K562 (cell line): ENCODE results near the gene GGT1. TPM values are rescaled to one million over a fixed set of nuclear protein-coding genes. Genes with fewer than 3 reads are reported as not detected.

Source experiments
- ATAC-seq: fragments of 200-7000 bp; cut with Tn5 transposase; 3 replicates; pipeline ENCODE4 v1.9.1; 2020; ENCODE audit warnings: moderate library complexity
- BruUV-seq: library from RNA; stranded (reverse); fragments of 400-500 nt; replicated peaks from 2 replicates; lab custom pipeline; 2021; lab: Mats Ljungman, UMichigan
- CTCF ChIA-PET: fragments of 300-600 bp; formaldehyde crosslinking; extraction: SDS; loops from one replicate; lab custom pipeline; 2021; ENCODE audit warnings: low intra/inter-chr PET ratio; lab: Yijun Ruan, JAX
- POLR2A ChIA-PET: fragments of 300-600, 350-650 bp; sonication (Branson Sonifier 250); formaldehyde crosslinking; extraction: SDS; loops from one replicate; lab custom pipeline; 2021; ENCODE audit warnings: antibody characterized with exemption, inconsistent platforms; lab: Yijun Ruan, JAX
- DNase-seq, 4 experiments: peaks; one replicate each; pipeline versions ENCODE4 v3.0.0 to v3.0.0-alpha.2; 2011 to 2018; ENCODE audit warnings: low spot score in 3 of 4, mixed read lengths in 3 of 4; ENCODE audit errors: extremely low read depth in 1 of 4
- FAIRE-seq: peaks from 2 replicates; lab custom pipeline; 2011; peaks lifted over from hg19 to GRCh38; lab: Jason Lieb, UNC
- H2AFZ ChIP-seq: 2 replicates; pipeline ENCODE4 v1.6.0; 2011; ENCODE audit warnings: low read depth, low read length, control low read depth, inconsistent platforms
- H3K27ac ChIP-seq: fragments of 200-600 bp; 3 replicates; pipeline ENCODE4 v1.8.0; 2011; ENCODE audit warnings: low read depth, mild to moderate bottlenecking, control low read depth, inconsistent platforms, low read length, moderate library complexity, mixed read lengths; ENCODE audit errors: extremely low read depth
- H3K27me3 ChIP-seq, 2 experiments: fragments of 300-600 bp in 1 of 2; 2 replicates in 1 of 2; 3 replicates in 1 of 2; pipeline versions ENCODE4 v1.6.0 to v1.8.0; 2011; ENCODE audit warnings: inconsistent platforms in 2 of 2, low read length in 2 of 2, mild to moderate bottlenecking in 1 of 2, mixed read lengths in 1 of 2, moderate library complexity in 1 of 2; ENCODE audit not compliant: control insufficient read depth in 2 of 2, insufficient read depth in 2 of 2
- H3K36me3 ChIP-seq: fragments of 300-600 bp; 3 replicates; pipeline ENCODE4 v1.8.0; 2011; ENCODE audit warnings: mild to moderate bottlenecking, low read length, inconsistent platforms; ENCODE audit not compliant: control insufficient read depth, insufficient read depth
- H3K4me1 ChIP-seq, 2 experiments: fragments of 200-600 bp in 1 of 2; replicated peaks in 1 of 2; 2 replicates in 1 of 2; 3 replicates in 1 of 2; pipeline versions ENCODE4 v1.5.1 to v1.8.0; 2011; ENCODE audit warnings: inconsistent platforms in 2 of 2, low read length in 2 of 2, mild to moderate bottlenecking in 1 of 2, mixed read lengths in 1 of 2, moderate library complexity in 1 of 2; ENCODE audit not compliant: control insufficient read depth in 2 of 2, insufficient read depth in 2 of 2
- H3K4me2 ChIP-seq: 2 replicates; pipeline ENCODE4 v1.6.1; 2011; ENCODE audit warnings: low read length, control low read depth, inconsistent platforms, mixed read lengths; ENCODE audit not compliant: insufficient read depth
- H3K4me3 ChIP-seq: fragments of 200-600 bp; sonication (generic), shearing (Covaris generic); 2 replicates; pipeline ENCODE4 v1.5.1; 2016; ENCODE audit warnings: control low read depth, inconsistent platforms
- H3K79me2 ChIP-seq: fragments of 200-600 bp; 3 replicates; pipeline ENCODE4 v1.8.0; 2011; ENCODE audit warnings: low read length, inconsistent platforms; ENCODE audit not compliant: control insufficient read depth, insufficient read depth
- H3K9ac ChIP-seq, 2 experiments: 2 replicates each; pipeline versions ENCODE4 v1.6.0 to v1.6.1; 2011; ENCODE audit warnings: low read depth in 2 of 2, low read length in 2 of 2, control low read depth in 1 of 2, inconsistent platforms in 1 of 2, mild to moderate bottlenecking in 1 of 2, mixed read lengths in 1 of 2; ENCODE audit not compliant: insufficient read depth in 1 of 2
- H3K9me1 ChIP-seq: one replicate; pipeline ENCODE4 v1.6.0; 2011; ENCODE audit warnings: inconsistent platforms, mild to moderate bottlenecking, low read length, moderate library complexity; ENCODE audit not compliant: control insufficient read depth, insufficient read depth
- H3K9me3 ChIP-seq: replicated peaks from 2 replicates; pipeline ENCODE4 v1.5.1; 2011; ENCODE audit warnings: low read depth, low read length, inconsistent platforms; ENCODE audit not compliant: control insufficient read depth, insufficient read depth
- H4K20me1 ChIP-seq: replicated peaks from 2 replicates; pipeline ENCODE4 v1.6.1; 2011; ENCODE audit warnings: low read length, inconsistent platforms, mixed read lengths; ENCODE audit not compliant: control insufficient read depth, insufficient read depth
- FOXK2 ChIP-seq, 2 experiments: fragments of 450-650 bp; IDR thresholded peaks in 1 of 2; conservative IDR thresholded peaks in 1 of 2; 2 replicates each; pipeline ENCODE4 v1.6.1; 2016; ENCODE audit warnings: low read depth in 2 of 2, mild to moderate bottlenecking in 1 of 2
- HDAC2 ChIP-seq: fragments of 450-650 bp; IDR thresholded peaks from 2 replicates; pipeline ENCODE4 v1.6.1; 2016; ENCODE audit warnings: mild to moderate bottlenecking
- MXD1 ChIP-seq: fragments of 250-450 bp; sonication (Bioruptor Pico); IDR thresholded peaks from 2 replicates; pipeline ENCODE4 v1.8.0; 2021; ENCODE audit warnings: borderline replicate concordance, mild to moderate bottlenecking, moderate library complexity; ENCODE audit not compliant: poor library complexity, severe bottlenecking
- NFIC ChIP-seq: fragments of 450-650 bp; IDR thresholded peaks from 2 replicates; pipeline ENCODE4 v1.6.1; 2017; ENCODE audit warnings: mild to moderate bottlenecking, inconsistent platforms
- SMARCA5 ChIP-seq: fragments of 450-650 bp; IDR thresholded peaks from 2 replicates; pipeline ENCODE4 v1.6.1; 2016
- ZFX ChIP-seq: sonication (generic); formaldehyde crosslinking; IDR thresholded peaks from 2 replicates; pipeline ENCODE4 v1.8.0; 2022; ENCODE audit warnings: mild to moderate bottlenecking, missing genetic modification reagents, moderate library complexity
- ZNF695 ChIP-seq: fragments of 450-650 bp; formaldehyde crosslinking; IDR thresholded peaks from 2 replicates; pipeline ENCODE4 v1.4.0; 2020; ENCODE audit warnings: mild to moderate bottlenecking, moderate library complexity
- WGBS: fragments of 100-300 bp; shearing (Covaris generic); methylation state at CpG from one replicate; pipeline ENCODE4 v1.1.6; 2016; ENCODE audit warnings: low coverage, mixed read lengths; ENCODE audit not compliant: insufficient coverage; ENCODE audit errors: missing lambda C conversion rate; 5-methylcytosine and 5-hydroxymethylcytosine counted together
- in situ Hi-C: fragments of 300-500 bp; cut with MboI; formaldehyde crosslinking; loops from 4 replicates; pipeline ENCODE4 v1.15.0; 2018; ENCODE audit warnings: inconsistent platforms, mixed read lengths
- intact Hi-C: fragments of 100-400 bp; cut with micrococcal nuclease; formaldehyde crosslinking; loops from 2 replicates; pipeline ENCODE4 v1.14.2; 2022
- polyA plus RNA-seq, 8 experiments: library from polyadenylated mRNA; depleted of rRNA in 4 of 8; stranded (reverse) in 5 of 8; unstranded in 3 of 8; fragments of >200 nt; fragmentation: Nextera tagmentation in 2 of 8; fragmentation: Illumina TruSeq in 1 of 8; extraction: Ambion mirVana in 2 of 8; extraction: Trizol in 1 of 8; gene quantifications; 2 replicates each; pipeline versions ENCODE4 v1.2.1 to v1.2.3, GENCODE V29; 2011 to 2014; ENCODE audit warnings: inconsistent platforms in 1 of 8, missing spikeins in 1 of 8
- total RNA-seq, 7 experiments: library from RNA; depleted of rRNA in 6 of 7; stranded (reverse); fragments of >200 nt in 6 of 7; fragmentation: Illumina TruSeq in 2 of 7; extraction: Trizol in 2 of 7; gene quantifications; 2 replicates each; pipeline versions ENCODE4 v1.2.1 to v1.2.3, GENCODE V29; 2011 to 2021; ENCODE audit warnings: low replicate concordance in 1 of 7
- TF ChIP-seq, protein P1 (sequence below): fragments of 450-650 bp; IDR thresholded peaks from 2 replicates; pipeline ENCODE4 v1.6.1; 2016

Gene GGT1
- total and polyA plus RNA-seq, 9 of the 15 experiments (the other 6 are each of a cell fraction or from before 2014, with no cell fraction given): 0.46 to 11.8 (median 6.9) TPM

GRCh38 chr22:24602847-24603769, at the start of gene GGT1 (continued):
- peak; percentile 70; the same call in 1 of the 2 replicates for TF ChIP-seq SMARCA5
- TF ChIP-seq HDAC2: peak; percentile 76; the same call in 1 of the 2 replicates
- peak; percentile 56; the same call in 1 of the 2 replicates for TF ChIP-seq NFIC

GRCh38 chr22:24553597-24554312, 49.2 kb upstream of the GGT1 start:
- Histone ChIP-seq H3K36me3 (peaks cover 47% of the 10 kb centered on the region; the same call in 2 of the 3 replicates), H3K4me3 (peak overlapping the region; percentile 59)
- DNase-seq (peak in 1 of 4 experiments; percentile 36), ATAC-seq (no peak; the same call in 2 of the 3 replicates)
- TF ChIP-seq MXD1 (no peak), ZNF695 (CRISPR knock-in tag) (no peak), FOXK2 (conservative IDR thresholded peaks at IDR 0.05 in 1 of 2, IDR thresholded peaks at IDR 0.05 in 1 of 2; ENCODE audit: low read depth in 2 of 2) (peak in 1 of 2 experiments; percentile 58; a peak in 1 of 4 replicates), ZFX (CRISPR knock-in tag) (0 out of 2 replicates have a peak, but pooled peaks have one; percentile 2)
- TF ChIP-seq, protein P1, sequence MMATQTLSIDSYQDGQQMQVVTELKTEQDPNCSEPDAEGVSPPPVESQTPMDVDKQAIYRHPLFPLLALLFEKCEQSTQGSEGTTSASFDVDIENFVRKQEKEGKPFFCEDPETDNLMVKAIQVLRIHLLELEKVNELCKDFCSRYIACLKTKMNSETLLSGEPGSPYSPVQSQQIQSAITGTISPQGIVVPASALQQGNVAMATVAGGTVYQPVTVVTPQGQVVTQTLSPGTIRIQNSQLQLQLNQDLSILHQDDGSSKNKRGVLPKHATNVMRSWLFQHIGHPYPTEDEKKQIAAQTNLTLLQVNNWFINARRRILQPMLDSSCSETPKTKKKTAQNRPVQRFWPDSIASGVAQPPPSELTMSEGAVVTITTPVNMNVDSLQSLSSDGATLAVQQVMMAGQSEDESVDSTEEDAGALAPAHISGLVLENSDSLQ: 0 out of 2 replicates have a peak, but pooled peaks have one; percentile 4
- TF ChIP-seq, all 486 proteins: peak for 3
- Histone ChIP-seq H3K79me2 (peaks cover 80% of the 10 kb centered on the region), H3K27ac (peak overlapping the region; percentile 91), H2AFZ (peak overlapping the region; percentile 45; the same call in 1 of the 2 replicates), H3K27me3 (no peaks in the 10 kb centered on the region), H3K9ac (peak overlapping the region; percentile 93 to 98), H3K4me2 (peak overlapping the region; percentile 99), H3K9me3 (no peaks in the 10 kb centered on the region), H3K4me1 (peaks cover 22% of the 10 kb centered on the region in 2 experiments; a peak in 4 of 5 replicates), H3K9me1 (no peaks in the 10 kb centered on the region), H4K20me1 (peaks cover 15% of the 10 kb centered on the region; the same call in 1 of the 2 replicates)
- ChIA-PET CTCF (no interaction called here), POLR2A (interaction anchor here (0.6 to 2.4 kb wide), 10 partner anchors 9 to 617 kb away, joined by 3 to 13 read pairs (median 3); no protein-coding TSS in a partner anchor)
- WGBS: 6% methylated on average over 10 of the region's 12 CpGs
- no TSS peak for BruUV-seq
- in situ Hi-C loops (no loop called here), intact Hi-C loops (no loop called here)
- no peak for FAIRE-seq
